ENCODE results near the gene PDE6H. TPM values are rescaled to one million over a fixed set of nuclear protein-coding genes. Genes with fewer than 3 reads are reported as not detected.

Gene PDE6H
- total RNA-seq, 1 donor from 2014 or later, result not detected

DNA sequence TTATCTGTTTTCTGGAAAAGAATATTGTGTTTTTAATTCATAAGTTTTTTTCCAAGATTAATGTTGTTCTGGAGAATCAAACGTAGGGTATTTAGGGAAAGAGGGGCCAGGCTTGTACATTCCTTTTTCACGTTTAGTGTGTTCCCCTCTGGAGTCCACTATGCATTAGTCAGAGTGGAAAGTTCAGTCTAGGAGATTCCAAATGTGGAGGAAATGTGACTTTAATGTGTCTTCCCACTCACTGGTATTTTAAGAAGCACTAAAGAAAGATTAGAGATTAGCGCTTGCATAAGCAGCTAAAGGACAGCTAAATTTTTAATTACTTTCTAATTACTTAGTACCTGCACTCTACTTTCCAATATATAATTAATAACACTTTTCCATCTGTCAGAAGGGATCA is 4.4 kb upstream of the PDE6H start:
- no peaks in the 10 kb centered on the region for H3K79me2 ChIP-seq (ENCODE audit: low read depth)
- H4K20me1 ChIP-seq (ENCODE audit: low read depth), result no peaks in the 10 kb centered on the region
- DNase-seq (ENCODE audit: low spot score), result no peak
- no peak overlapping the region for H3K27ac ChIP-seq
- Mint-ChIP-seq H3K4me1 (peaks cover 6% of the 10 kb centered on the region), H3K4me3 (no peak overlapping the region), H3K27ac (no peak overlapping the region), H3K27me3 (ENCODE audit: insufficient read depth, low read depth) (peaks cover under 1% of the 10 kb centered on the region), H3K36me3 (no peaks in the 10 kb centered on the region), H3K9me3 (no peaks in the 10 kb centered on the region)
- no peak overlapping the region for H3K4me2 ChIP-seq
- no peak overlapping the region for H3K4me3 ChIP-seq
- no peak overlapping the region for H3K9ac ChIP-seq
- peaks cover 8% of the 10 kb centered on the region for H3K4me1 ChIP-seq
- H3K27me3 ChIP-seq, result no peaks in the 10 kb centered on the region
- H3K9me3 ChIP-seq (ENCODE audit: low read depth), result no peaks in the 10 kb centered on the region
- no peak for TF ChIP-seq EZH2phosphoT487 (IDR thresholded peaks at IDR 0.05)
- TF ChIP-seq CTCF (IDR thresholded peaks at IDR 0.05), result no peak
- TF ChIP-seq EZH2 (IDR thresholded peaks at IDR 0.05), result no peak
- H3K36me3 ChIP-seq, result no peaks in the 10 kb centered on the region
- no peaks in the 10 kb centered on the region for H3F3A ChIP-seq (ENCODE audit: low read depth)
- no peak overlapping the region for H2AFZ ChIP-seq (replicated peaks)

GRCh38 chr12:14970473-14970872 is 2.4 kb upstream of the PDE6H start:
- no peaks in the 10 kb centered on the region for H3K27me3 Mint-ChIP-seq (ENCODE audit: insufficient read depth, low read depth)
- no peaks in the 10 kb centered on the region for H3K9me3 Mint-ChIP-seq
- no peak overlapping the region for H3K27ac Mint-ChIP-seq
- H3K9ac ChIP-seq, result no peak overlapping the region
- H3K27ac ChIP-seq, result no peak overlapping the region
- no peak overlapping the region for H3K4me3 ChIP-seq
- H3K4me3 Mint-ChIP-seq, result no peak overlapping the region
- no peaks in the 10 kb centered on the region for H4K20me1 ChIP-seq (ENCODE audit: low read depth)
- peak overlapping the region; percentile 0 for H2AFZ ChIP-seq (replicated peaks)
- peaks cover 6% of the 10 kb centered on the region for H3K4me1 Mint-ChIP-seq
- TF ChIP-seq CTCF (IDR thresholded peaks at IDR 0.05) (no peak), EZH2 (IDR thresholded peaks at IDR 0.05) (no peak), EZH2phosphoT487 (IDR thresholded peaks at IDR 0.05) (no peak)
- no peaks in the 10 kb centered on the region for H3F3A ChIP-seq (ENCODE audit: low read depth)
- no peak overlapping the region for H3K4me2 ChIP-seq
- H3K79me2 ChIP-seq (ENCODE audit: low read depth), result no peaks in the 10 kb centered on the region
- H3K9me3 ChIP-seq (ENCODE audit: low read depth), result no peaks in the 10 kb centered on the region
- H3K4me1 ChIP-seq, result peaks cover 8% of the 10 kb centered on the region
- H3K36me3 ChIP-seq, result no peaks in the 10 kb centered on the region
- H3K36me3 Mint-ChIP-seq, result no peaks in the 10 kb centered on the region
- no peak for DNase-seq (ENCODE audit: low spot score)
- H3K27me3 ChIP-seq, result no peaks in the 10 kb centered on the region

DNA sequence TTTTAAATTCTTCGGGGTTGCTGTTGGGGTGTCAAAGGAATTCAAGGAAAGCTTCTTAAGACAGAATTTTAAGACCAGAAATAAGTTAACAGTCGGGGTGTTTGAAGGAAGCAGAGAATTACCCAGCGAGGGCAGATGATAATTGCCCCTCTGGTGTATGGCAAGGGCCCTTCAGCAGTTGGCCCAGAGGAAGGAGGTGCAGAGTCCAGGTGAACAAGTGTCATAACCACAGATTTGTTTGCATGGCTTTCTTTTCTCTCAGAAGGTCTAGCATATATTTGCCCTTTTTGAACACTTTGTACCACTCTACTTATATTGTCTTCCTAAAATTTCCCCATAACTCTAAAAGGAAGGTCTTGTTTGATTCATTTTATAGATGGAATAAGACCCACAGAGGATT is 1.8 kb downstream of the PDE6H start:
- Histone ChIP-seq H2AFZ (replicated peaks) (no peak overlapping the region), H3K4me2 (no peak overlapping the region), H3K4me1 (peaks cover 8% of the 10 kb centered on the region), H3K4me3 (no peak overlapping the region), H3K27me3 (no peaks in the 10 kb centered on the region), H3K27ac (no peak overlapping the region), H3F3A (ENCODE audit: low read depth) (no peaks in the 10 kb centered on the region), H3K79me2 (ENCODE audit: low read depth) (no peaks in the 10 kb centered on the region), H4K20me1 (ENCODE audit: low read depth) (no peaks in the 10 kb centered on the region), H3K9ac (no peak overlapping the region), H3K36me3 (no peaks in the 10 kb centered on the region), H3K9me3 (ENCODE audit: low read depth) (no peaks in the 10 kb centered on the region)
- no peaks in the 10 kb centered on the region for H3K36me3 Mint-ChIP-seq
- no peak for TF ChIP-seq EZH2 (IDR thresholded peaks at IDR 0.05)
- TF ChIP-seq EZH2phosphoT487 (IDR thresholded peaks at IDR 0.05), result no peak
- no peak for TF ChIP-seq CTCF (IDR thresholded peaks at IDR 0.05)
- H3K27me3 Mint-ChIP-seq (ENCODE audit: insufficient read depth, low read depth), result no peaks in the 10 kb centered on the region
- H3K4me3 Mint-ChIP-seq, result no peak overlapping the region
- no peak overlapping the region for H3K27ac Mint-ChIP-seq
- no peak for DNase-seq (ENCODE audit: low spot score)
- no peaks in the 10 kb centered on the region for H3K9me3 Mint-ChIP-seq
- H3K4me1 Mint-ChIP-seq, result peaks cover 6% of the 10 kb centered on the region

Measured in neural progenitor cell (in vitro differentiated cells).